GM12878 (cell line): ENCODE measurements around the gene NAALADL2. TPM values are rescaled to one million over a fixed set of nuclear protein-coding genes. Genes with fewer than 3 reads are reported as not detected.

ENCODE experiments used
- ATAC-seq: fragments of 200-7000 bp; cut with Tn5 transposase; 3 replicates; pipeline ENCODE4 v1.9.1; 2020; ENCODE audit warnings: mild to moderate bottlenecking, moderate library complexity
- BruUV-seq: library from RNA; stranded (reverse); fragments of 400-500 nt; replicated peaks from 2 replicates; lab custom pipeline; 2021; lab: Mats Ljungman, UMichigan
- CTCF ChIA-PET: fragments of 300-600 bp; sonication (Branson Sonifier 250); formaldehyde crosslinking; extraction: SDS; loops from one replicate; lab custom pipeline; 2021; ENCODE audit warnings: inconsistent platforms; lab: Yijun Ruan, JAX
- POLR2A ChIA-PET: fragments of 350-600 bp; formaldehyde crosslinking; extraction: SDS; loops from one replicate; lab custom pipeline; 2021; ENCODE audit warnings: inconsistent platforms; lab: Charles Lee
- RAD21 ChIA-PET: fragments of 300-600 bp; sonication (Branson Sonifier 250); formaldehyde crosslinking; loops from one replicate; lab custom pipeline; 2023; ENCODE audit warnings: antibody characterized with exemption; ENCODE audit not compliant: unreplicated experiment; lab: Charles Lee
- SMC1A ChIA-PET: fragments of 300-600 bp; sonication (Branson Sonifier 250); formaldehyde crosslinking; loops from one replicate; lab custom pipeline; 2023; ENCODE audit not compliant: unreplicated experiment, uncharacterized antibody; lab: Charles Lee
- DNase-seq: peaks from one replicate; pipeline ENCODE4 v3.0.0-alpha.2; 2011; ENCODE audit warnings: low read depth, low spot score
- FAIRE-seq: peaks from 3 replicates; lab custom pipeline; 2011; peaks lifted over from hg19 to GRCh38; lab: Jason Lieb, UNC
- H2AFZ ChIP-seq: 2 replicates; pipeline ENCODE4 v1.6.0; 2011; ENCODE audit warnings: low read depth, low read length, control low read depth; ENCODE audit not compliant: control insufficient read depth
- H3K27ac ChIP-seq: 2 replicates; pipeline ENCODE4 v1.5.1; 2011; ENCODE audit warnings: control low read depth; ENCODE audit not compliant: control insufficient read depth, insufficient read depth
- H3K27me3 ChIP-seq, 2 experiments: replicated peaks in 1 of 2; 2 replicates each; pipeline versions ENCODE4 v1.6.0 to v1.6.1; 2011; ENCODE audit warnings: low read length in 1 of 2; ENCODE audit not compliant: control insufficient read depth in 2 of 2, insufficient read depth in 2 of 2
- H3K36me3 ChIP-seq, 2 experiments: 2 replicates each; pipeline ENCODE4 v1.5.1; 2011; ENCODE audit warnings: low read length in 1 of 2; ENCODE audit not compliant: control insufficient read depth in 2 of 2, insufficient read depth in 2 of 2
- H3K4me1 ChIP-seq: 2 replicates; pipeline ENCODE4 v1.6.1; 2011; ENCODE audit warnings: mild to moderate bottlenecking, low read length, moderate library complexity, mixed read lengths; ENCODE audit not compliant: control insufficient read depth, insufficient read depth
- H3K4me2 ChIP-seq: 2 replicates; pipeline ENCODE4 v1.6.0; 2011; ENCODE audit warnings: control low read depth; ENCODE audit not compliant: control insufficient read depth, insufficient read depth
- H3K4me3 ChIP-seq: fragments of 200-600 bp; sonication (generic); 2 replicates; pipeline ENCODE4 v1.5.1; 2016
- H3K79me2 ChIP-seq: 2 replicates; pipeline ENCODE4 v1.6.0; 2011; ENCODE audit warnings: low read length; ENCODE audit not compliant: control insufficient read depth, insufficient read depth
- H3K9ac ChIP-seq: 2 replicates; pipeline ENCODE4 v1.8.0; 2011; ENCODE audit warnings: low read length, control low read depth, mixed read lengths; ENCODE audit not compliant: control insufficient read depth, insufficient read depth
- H3K9me3 ChIP-seq: replicated peaks from 3 replicates; pipeline ENCODE4 v1.5.1; 2011; ENCODE audit warnings: mild to moderate bottlenecking, low read length; ENCODE audit not compliant: control insufficient read depth, insufficient read depth
- H4K20me1 ChIP-seq: 2 replicates; pipeline ENCODE4 v1.6.0; 2011; ENCODE audit not compliant: control insufficient read depth, insufficient read depth
- BCL11A ChIP-seq: IDR thresholded peaks from 2 replicates; pipeline ENCODE4 v1.6.1; 2011; ENCODE audit warnings: low read depth, low read length
- EGR1 ChIP-seq, 2 experiments: IDR thresholded peaks; 1 replicate in 1 of 2; 2 replicates in 1 of 2; pipeline ENCODE4 v1.6.1; 2011 to 2012; ENCODE audit warnings: low read depth in 2 of 2, low read length in 2 of 2, borderline replicate concordance in 1 of 2, mild to moderate bottlenecking in 1 of 2, moderate library complexity in 1 of 2
- EP300 ChIP-seq, 2 experiments: fragments of 150-350 bp in 1 of 2; IDR thresholded peaks; 2 replicates each; pipeline ENCODE4 v1.6.1; 2011 to 2012; ENCODE audit warnings: low read depth in 2 of 2, low read length in 2 of 2, borderline replicate concordance in 1 of 2, improper control_type of control experiment in 1 of 2, inconsistent platforms in 1 of 2; ENCODE audit not compliant: control insufficient read depth in 1 of 2
- GATAD2B ChIP-seq: fragments of 450-650 bp; conservative IDR thresholded peaks from 2 replicates; pipeline ENCODE4 v1.6.1; 2017; ENCODE audit warnings: low read depth, mild to moderate bottlenecking, moderate library complexity
- HDGF ChIP-seq: fragments of 450-650 bp; IDR thresholded peaks from 2 replicates; pipeline ENCODE4 v1.6.1; 2016; ENCODE audit warnings: antibody characterized with exemption
- IKZF1 ChIP-seq: fragments of 450-650 bp; conservative IDR thresholded peaks from 2 replicates; pipeline ENCODE4 v1.6.1; 2017; ENCODE audit warnings: antibody characterized with exemption, mild to moderate bottlenecking
- NFXL1 ChIP-seq: fragments of 450-650 bp; IDR thresholded peaks from 2 replicates; pipeline ENCODE4 v1.6.1; 2017; ENCODE audit warnings: antibody characterized with exemption, mild to moderate bottlenecking, borderline replicate concordance
- NR2C1 ChIP-seq: fragments of 450-650 bp; IDR thresholded peaks from 2 replicates; pipeline ENCODE4 v1.6.1; 2017; ENCODE audit warnings: antibody characterized with exemption, mild to moderate bottlenecking, moderate library complexity
- RAD51 ChIP-seq: fragments of 450-650 bp; IDR thresholded peaks from 2 replicates; pipeline ENCODE4 v1.6.1; 2016; ENCODE audit warnings: moderate library complexity, mild to moderate bottlenecking, inconsistent platforms
- SIX5 ChIP-seq: IDR thresholded peaks from 2 replicates; pipeline ENCODE4 v1.6.1; 2011; ENCODE audit warnings: mild to moderate bottlenecking, low read depth, low read length, moderate library complexity; ENCODE audit not compliant: severe bottlenecking
- ZNF622 ChIP-seq: fragments of 450-650 bp; IDR thresholded peaks from 2 replicates; pipeline ENCODE4 v1.6.1; 2017; ENCODE audit warnings: mild to moderate bottlenecking, inconsistent platforms
- WGBS: methylation state at CpG from one replicate; pipeline ENCODE4 v1.1.6; 2016; ENCODE audit warnings: low lambda C conversion rate; ENCODE audit not compliant: insufficient replicate concordance, insufficient coverage; ENCODE audit errors: missing lambda C conversion rate; 5-methylcytosine and 5-hydroxymethylcytosine counted together
- in situ Hi-C: fragments of 300-500 bp; cut with MboI; formaldehyde crosslinking; loops from 9 replicates; pipeline ENCODE4 v1.14.3; 2018; ENCODE audit warnings: mixed read lengths
- intact Hi-C: fragments of 100-400 bp; cut with micrococcal nuclease; formaldehyde crosslinking; loops from one replicate; pipeline ENCODE4 v1.14.2; 2022; ENCODE audit not compliant: unreplicated experiment
- polyA plus RNA-seq, 11 experiments: library from polyadenylated mRNA; depleted of rRNA in 4 of 11; unstranded in 6 of 11; stranded (reverse) in 5 of 11; fragments of >200 nt; fragmentation: Nextera tagmentation in 4 of 11; fragmentation: Illumina TruSeq in 1 of 11; extraction: Ambion mirVana in 4 of 11; extraction: Trizol in 1 of 11; gene quantifications; 1 replicate in 1 of 11; 2 replicates in 10 of 11; pipeline versions ENCODE4 v1.2.1 to v1.2.3, GENCODE V29; 2011 to 2016; ENCODE audit warnings: inconsistent platforms in 2 of 11, missing spikeins in 2 of 11, low read depth in 1 of 11
- total RNA-seq, 4 experiments: library from RNA; depleted of rRNA in 3 of 4; stranded (reverse); fragments of >200 nt in 3 of 4; fragmentation: Illumina TruSeq in 1 of 4; extraction: Trizol in 1 of 4; gene quantifications; 2 replicates each; pipeline versions ENCODE4 v1.2.1 to v1.2.3, GENCODE V29; 2013 to 2021
- TF ChIP-seq, protein P1 (sequence below): IDR thresholded peaks from 2 replicates; pipeline ENCODE4 v1.6.1; 2012; ENCODE audit warnings: low read depth, low read length, improper control_type of control experiment
- TF ChIP-seq, protein P2 (sequence below): fragments of 450-650 bp; IDR thresholded peaks from 2 replicates; pipeline ENCODE4 v1.6.1; 2018; ENCODE audit warnings: borderline replicate concordance, mild to moderate bottlenecking; ENCODE audit not compliant: partially characterized antibody

NAALADL2 gene
- total and polyA plus RNA-seq, 10 of the 15 experiments (the other 5 are each of a cell fraction or from before 2014, with no cell fraction given) = 0.06 to 10.8 (median 0.46) TPM

DNA sequence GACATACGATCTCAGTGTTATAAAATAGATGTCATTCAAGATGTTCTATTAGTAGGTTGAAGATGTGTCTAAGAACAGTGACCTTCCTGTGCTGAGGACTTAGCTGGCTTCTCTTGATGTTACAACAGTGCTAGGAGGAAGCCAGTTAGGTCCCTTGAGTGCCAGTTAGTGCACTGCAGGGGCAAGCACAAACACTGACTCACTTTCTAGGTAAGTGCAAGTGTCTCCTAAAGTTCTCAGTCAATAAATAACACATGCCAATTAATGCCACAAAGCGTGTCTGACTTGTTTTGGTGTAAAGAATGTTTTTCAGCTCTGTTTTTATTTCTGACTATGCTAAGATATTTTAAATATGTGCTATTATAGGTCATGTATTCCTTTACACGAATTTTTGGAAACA, 211.8 kb downstream of the NAALADL2 start:
- no peak for FAIRE-seq
- Histone ChIP-seq H4K20me1 (no peaks in the 10 kb centered on the region), H2AFZ (no peak overlapping the region), H3K36me3 (no peaks in the 10 kb centered on the region), H3K4me3 (no peak overlapping the region), H3K4me2 (no peak overlapping the region), H3K9ac (no peak overlapping the region), H3K79me2 (no peaks in the 10 kb centered on the region), H3K4me1 (no peaks in the 10 kb centered on the region)
- intact Hi-C loops = no loop called here
- SMC1A ChIA-PET = no interaction called here
- TF ChIP-seq HDGF (no peak), ZNF622 (no peak), GATAD2B (no peak), SIX5 (no peak), BCL11A (no peak), EP300 (IDR thresholded peaks at IDR 0.05; ENCODE audit: borderline replicate concordance in 1 of 2, control insufficient read depth in 1 of 2, low read depth in 2 of 2, low read length in 2 of 2) (no peak), EGR1 (IDR thresholded peaks at IDR 0.05; ENCODE audit: borderline replicate concordance in 1 of 2, low read depth in 2 of 2, low read length in 2 of 2) (no peak), IKZF1 (no peak), RAD51 (no peak), NFXL1 (no peak), NR2C1 (no peak)
- TF ChIP-seq, protein P1, sequence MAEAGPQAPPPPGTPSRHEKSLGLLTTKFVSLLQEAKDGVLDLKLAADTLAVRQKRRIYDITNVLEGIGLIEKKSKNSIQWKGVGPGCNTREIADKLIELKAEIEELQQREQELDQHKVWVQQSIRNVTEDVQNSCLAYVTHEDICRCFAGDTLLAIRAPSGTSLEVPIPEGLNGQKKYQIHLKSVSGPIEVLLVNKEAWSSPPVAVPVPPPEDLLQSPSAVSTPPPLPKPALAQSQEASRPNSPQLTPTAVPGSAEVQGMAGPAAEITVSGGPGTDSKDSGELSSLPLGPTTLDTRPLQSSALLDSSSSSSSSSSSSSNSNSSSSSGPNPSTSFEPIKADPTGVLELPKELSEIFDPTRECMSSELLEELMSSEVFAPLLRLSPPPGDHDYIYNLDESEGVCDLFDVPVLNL = no peak
- TF ChIP-seq, protein P2, sequence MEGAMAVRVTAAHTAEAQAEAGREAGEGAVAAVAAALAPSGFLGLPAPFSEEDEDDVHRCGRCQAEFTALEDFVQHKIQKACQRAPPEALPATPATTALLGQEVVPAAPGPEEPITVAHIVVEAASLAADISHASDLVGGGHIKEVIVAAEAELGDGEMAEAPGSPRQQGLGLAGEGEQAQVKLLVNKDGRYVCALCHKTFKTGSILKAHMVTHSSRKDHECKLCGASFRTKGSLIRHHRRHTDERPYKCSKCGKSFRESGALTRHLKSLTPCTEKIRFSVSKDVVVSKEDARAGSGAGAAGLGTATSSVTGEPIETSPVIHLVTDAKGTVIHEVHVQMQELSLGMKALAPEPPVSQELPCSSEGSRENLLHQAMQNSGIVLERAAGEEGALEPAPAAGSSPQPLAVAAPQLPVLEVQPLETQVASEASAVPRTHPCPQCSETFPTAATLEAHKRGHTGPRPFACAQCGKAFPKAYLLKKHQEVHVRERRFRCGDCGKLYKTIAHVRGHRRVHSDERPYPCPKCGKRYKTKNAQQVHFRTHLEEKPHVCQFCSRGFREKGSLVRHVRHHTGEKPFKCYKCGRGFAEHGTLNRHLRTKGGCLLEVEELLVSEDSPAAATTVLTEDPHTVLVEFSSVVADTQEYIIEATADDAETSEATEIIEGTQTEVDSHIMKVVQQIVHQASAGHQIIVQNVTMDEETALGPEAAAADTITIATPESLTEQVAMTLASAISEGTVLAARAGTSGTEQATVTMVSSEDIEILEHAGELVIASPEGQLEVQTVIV = no peak
- TF ChIP-seq, all 136 proteins: peak for 0
- in situ Hi-C loops = no loop called here
- DNase-seq = no peak
- WGBS = 27% methylated on average over 3 of the region's 3 CpGs
- POLR2A ChIA-PET = no interaction called here
- BruUV-seq = no TSS peak
- Histone ChIP-seq H3K27ac (no peak overlapping the region), H3K27me3 (no peaks in the 10 kb centered on the region), H3K9me3 (no peaks in the 10 kb centered on the region)
- ATAC-seq = no peak
- RAD21 ChIA-PET = no interaction called here
- CTCF ChIA-PET = no interaction called here
